Stimulated activated CD4-positive, alpha-beta T cell treated with anti-CD3 and anti-CD28 coated beads, Interleukin-4, amount 100 ng/mL, for 48 hours (primary cell): ENCODE measurements around the gene ZBTB9.
"Not testable (repeated sequence)": the region's sequence is repeated elsewhere in the genome, so short reads cannot be mapped to it uniquely, and the experiment has no call there.

Source experiments
- DNase-seq, 2 donors: peaks; one replicate each; pipeline ENCODE4 v3.0.0-alpha.2; 2020; ENCODE audit warnings: low read depth in 2 of 2

Gene ZBTB9

DNA sequence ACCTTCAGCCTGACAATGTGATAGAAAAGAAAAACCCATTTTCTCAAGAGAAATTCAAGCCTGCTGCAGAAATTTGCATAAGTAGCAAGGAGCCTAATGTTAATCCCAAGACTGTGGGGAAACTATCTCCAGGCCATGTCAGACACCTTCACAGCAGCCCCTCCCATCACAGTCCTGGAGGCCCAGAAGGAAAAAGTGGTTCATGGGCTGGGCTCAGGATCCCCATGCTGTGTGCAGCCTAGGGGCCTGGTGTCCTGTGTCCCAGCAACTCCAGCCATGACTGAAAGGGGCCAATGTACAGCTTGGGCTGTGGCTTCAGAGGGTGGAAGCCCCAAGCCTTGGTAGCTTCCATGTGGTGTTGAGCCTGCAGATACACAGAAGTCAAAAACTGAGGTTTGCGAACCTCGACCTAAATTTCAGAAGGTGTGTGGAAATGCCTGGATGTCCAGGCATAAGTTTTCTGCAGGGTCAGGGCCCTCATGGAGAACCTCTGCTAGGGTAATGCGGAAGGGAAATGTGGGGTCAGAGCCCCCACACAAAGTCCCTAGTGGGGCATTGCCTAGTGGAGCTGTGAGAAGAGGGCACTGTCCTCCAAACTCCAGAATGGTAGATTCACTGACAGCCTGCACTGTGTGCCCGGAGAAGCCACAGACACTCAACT is 11.8 kb downstream of the ZBTB9 start:
- no peak for DNase-seq

- no peak for DNase-seq
Measured at GRCh38 chr6:33467091-33467490, 12.7 kb downstream of the ZBTB9 start.

DNA sequence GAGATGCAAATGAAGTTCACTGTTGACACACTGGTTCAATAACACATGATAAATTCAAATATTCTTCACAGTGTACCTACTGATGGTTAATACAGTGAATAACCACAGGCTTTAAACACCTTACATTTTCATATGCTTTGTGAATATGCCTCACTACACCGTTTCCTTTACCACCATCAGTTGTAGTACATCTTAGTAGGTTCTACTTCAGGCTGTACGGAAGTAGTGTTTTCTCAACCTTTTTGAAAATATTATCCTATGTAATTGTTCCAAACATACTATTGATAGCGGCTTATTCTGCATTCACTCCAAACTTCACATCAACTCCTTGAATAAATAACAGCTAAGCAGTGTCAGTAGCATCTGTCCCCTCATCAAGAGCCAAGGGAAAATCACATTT is 15.3 kb downstream of the ZBTB9 start:
- DNase-seq: no peak

GRCh38 chr6:33477864-33478263 is 23.5 kb downstream of the ZBTB9 start:
- no peak for DNase-seq

GRCh38 chr6:33481192-33481591 is 26.8 kb downstream of the ZBTB9 start:
- no peak for DNase-seq

DNA sequence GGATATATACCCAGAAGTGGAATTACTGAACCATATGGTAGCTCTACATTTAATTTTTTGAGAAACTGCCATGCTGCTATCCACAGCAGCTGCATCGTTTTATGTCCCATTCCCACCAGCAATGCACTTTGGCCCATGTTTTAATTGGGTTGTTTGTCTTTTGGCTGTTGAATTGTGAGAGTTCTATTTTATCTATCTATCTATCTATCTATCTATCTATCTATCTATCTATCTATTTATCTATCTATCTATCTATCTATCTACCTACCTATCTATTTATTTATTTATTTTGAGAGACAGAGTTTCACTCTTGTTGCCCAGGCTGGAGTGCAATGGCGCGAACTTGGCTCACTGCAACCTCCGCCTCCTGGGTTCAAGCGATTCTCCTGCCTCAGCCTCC is 28.2 kb downstream of the ZBTB9 start:
- not testable (repeated sequence) for DNase-seq

- DNase-seq: no peak
Measured at GRCh38 chr6:33483678-33484077, 29.3 kb downstream of the ZBTB9 start.

DNA sequence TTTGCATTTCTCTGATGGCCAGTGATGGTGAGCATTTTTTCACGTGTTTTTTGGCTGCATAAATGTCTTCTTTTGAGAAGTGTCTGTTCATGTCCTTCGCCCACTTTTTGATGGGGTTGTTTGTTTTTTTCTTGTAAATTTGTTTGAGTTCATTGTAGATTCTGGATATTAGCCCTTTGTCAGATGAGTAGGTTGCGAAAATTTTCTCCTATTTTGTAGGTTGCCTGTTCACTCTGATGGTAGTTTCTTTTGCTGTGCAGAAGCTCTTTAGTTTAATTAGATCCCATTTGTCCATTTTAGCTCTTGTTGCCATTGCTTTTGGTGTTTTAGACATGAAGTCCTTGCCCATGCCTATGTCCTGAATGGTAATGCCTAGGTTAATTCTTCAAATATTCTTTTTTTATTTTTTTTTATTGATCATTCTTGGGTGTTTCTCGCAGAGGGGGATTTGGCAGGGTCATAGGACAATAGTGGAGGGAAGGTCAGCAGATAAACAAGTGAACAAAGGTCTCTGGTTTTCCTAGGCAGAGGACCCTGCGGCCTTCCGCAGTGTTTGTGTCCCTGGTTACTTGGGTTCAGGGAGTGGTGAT is 30.4 kb downstream of the ZBTB9 start:
- not testable (repeated sequence) for DNase-seq

- not testable (repeated sequence) for DNase-seq
Measured at GRCh38 chr6:33485680-33486079, 31.3 kb downstream of the ZBTB9 start.

GRCh38 chr6:33488339-33488738 is 34.0 kb downstream of the ZBTB9 start:
- no peak for DNase-seq

DNA sequence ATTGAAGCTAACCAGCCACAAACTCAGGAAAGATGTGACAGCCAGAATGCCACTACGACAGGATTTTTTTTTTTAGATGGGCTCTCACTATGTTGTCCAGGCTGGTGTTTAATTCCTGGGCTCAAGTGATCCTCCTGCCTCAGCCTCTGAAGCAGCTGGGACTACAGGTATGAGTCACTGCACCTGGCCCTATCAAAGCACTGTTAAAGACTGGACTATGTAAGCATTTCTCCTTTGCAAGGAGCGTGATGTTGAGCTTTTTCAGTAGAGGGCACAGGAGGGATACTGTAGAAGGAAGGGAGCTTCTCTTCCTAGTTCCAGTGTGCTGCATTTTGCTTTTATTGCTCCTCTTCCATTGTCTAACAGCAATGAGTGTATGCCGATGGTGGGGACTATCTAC is 35.8 kb downstream of the ZBTB9 start:
- DNase-seq: no peak

DNA sequence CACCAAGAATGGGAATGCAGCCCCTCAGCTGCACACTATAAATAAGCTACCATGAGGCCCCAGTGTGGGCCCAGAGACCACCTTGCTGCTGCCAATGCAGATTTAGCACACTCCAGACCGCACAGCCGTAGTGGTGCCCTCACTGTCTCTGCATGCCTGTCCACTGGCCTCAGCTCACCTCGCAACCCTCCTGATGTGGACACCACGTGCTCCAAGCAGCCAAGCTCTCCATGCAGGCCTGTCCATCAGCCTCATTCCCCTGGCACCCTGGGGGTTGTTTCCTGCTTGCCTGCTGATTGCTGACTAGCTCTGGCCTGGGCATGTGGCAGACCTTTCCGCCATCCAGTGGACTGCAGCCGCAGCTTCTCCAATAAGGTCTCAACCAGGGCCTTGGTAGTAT is 36.2 kb downstream of the ZBTB9 start:
- no peak for DNase-seq

GRCh38 chr6:33492093-33492492 is 37.7 kb downstream of the ZBTB9 start:
- DNase-seq: no peak

- no peak for DNase-seq
Measured at GRCh38 chr6:33497157-33497556, 42.8 kb downstream of the ZBTB9 start.

GRCh38 chr6:33502486-33502885 is 48.1 kb downstream of the ZBTB9 start:
- no peak for DNase-seq

DNA sequence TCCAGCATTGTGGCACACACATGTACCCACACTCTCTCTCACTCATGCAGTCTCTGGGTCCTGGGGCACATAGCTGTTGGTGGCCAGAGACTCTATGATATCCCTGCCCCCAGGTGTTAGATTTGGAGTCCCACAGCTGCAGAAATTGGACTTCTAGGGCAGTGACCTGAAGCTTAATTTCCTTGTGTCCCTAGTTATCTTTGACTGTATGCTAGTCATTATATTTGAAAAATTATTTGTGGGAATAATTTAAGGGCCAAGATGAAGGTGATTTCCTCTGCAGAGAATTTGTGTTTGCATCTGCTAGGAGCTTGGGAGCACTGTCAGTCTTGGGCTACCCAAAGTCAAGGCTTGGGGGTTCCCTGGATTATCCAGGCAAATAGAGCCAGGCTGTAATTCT is 50.1 kb downstream of the ZBTB9 start:
- DNase-seq: no peak

GRCh38 chr6:33505548-33506370 is 51.4 kb downstream of the ZBTB9 start:
- no peak for DNase-seq
